Gastrocnemius medialis (tissue), 4 donors: ENCODE results near the gene IGSF1.

Experiments used
- CTCF ChIP-seq, 5 experiments: fragments of 450-650 bp in 3 of 5; fragments of 200-600 bp in 2 of 5; sonication (generic) in 2 of 5; IDR thresholded peaks in 4 of 5; conservative IDR thresholded peaks in 1 of 5; 1 replicate in 4 of 5; 2 replicates in 1 of 5; pipeline ENCODE4 v1.5.1; 2016 to 2019; ENCODE audit warnings: antibody characterized with exemption in 5 of 5, mild to moderate bottlenecking in 3 of 5, moderate library complexity in 3 of 5
- POLR2A ChIP-seq, 2 donors: fragments of 450-650 bp; IDR thresholded peaks; one replicate each; pipeline ENCODE4 v1.6.1; 2017; ENCODE audit warnings: antibody characterized with exemption in 2 of 2, mild to moderate bottlenecking in 2 of 2, moderate library complexity in 2 of 2

GRCh38 chrX:131264665-131265064 is 24.4 kb downstream of the IGSF1 start:
- no peak for TF ChIP-seq POLR2A (IDR thresholded peaks at IDR 0.05)
- no peak for TF ChIP-seq CTCF (IDR thresholded peaks at IDR 0.05 in 4 of 5, conservative IDR thresholded peaks at IDR 0.05 in 1 of 5)
